Cardiac septum (tissue), 1 donor: Measurements from ENCODE around the gene KRTAP12-4. TPM values are rescaled to one million over a fixed set of nuclear protein-coding genes. Genes with fewer than 3 reads are reported as not detected.
A peak's percentile ranks its signal among the peaks of the same experiment; 100 is the strongest.
"Not testable (repeated sequence)": the region's sequence is repeated elsewhere in the genome, so short reads cannot be mapped to it uniquely, and the experiment has no call there.

Source experiments
- DNase-seq: peaks from one replicate; pipeline ENCODE4 v3.0.0-alpha.2; 2020; ENCODE audit warnings: low spot score
- intact Hi-C: fragments of 100-400 bp; cut with DNase I; formaldehyde crosslinking; loops from one replicate; pipeline ENCODE4 v1.14.0; 2022
- long read RNA-seq: library from polyadenylated mRNA; unstranded; transcript quantifications from one replicate; pipeline ENCODE4 v2.0.0, GENCODE V29; 2021
- total RNA-seq: library from RNA; stranded (reverse); fragmentation: NEBNext Ultra II Directional; extraction: Animal tissue kit (Norgen Biotek cat#: 25700); gene quantifications from one replicate; pipeline ENCODE4 v1.2.1, GENCODE V29; 2021
- donor health status: DM: no; HTN: no; CAD: no.

KRTAP12-4 gene, protein sequence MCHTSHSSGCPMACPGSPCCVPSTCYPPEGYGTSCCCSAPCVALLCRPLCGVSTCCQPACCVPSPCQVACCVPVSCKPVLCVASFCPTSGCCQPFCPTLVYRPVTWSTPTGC
- not detected for total RNA-seq
- long read RNA-seq: 0 reads

DNA sequence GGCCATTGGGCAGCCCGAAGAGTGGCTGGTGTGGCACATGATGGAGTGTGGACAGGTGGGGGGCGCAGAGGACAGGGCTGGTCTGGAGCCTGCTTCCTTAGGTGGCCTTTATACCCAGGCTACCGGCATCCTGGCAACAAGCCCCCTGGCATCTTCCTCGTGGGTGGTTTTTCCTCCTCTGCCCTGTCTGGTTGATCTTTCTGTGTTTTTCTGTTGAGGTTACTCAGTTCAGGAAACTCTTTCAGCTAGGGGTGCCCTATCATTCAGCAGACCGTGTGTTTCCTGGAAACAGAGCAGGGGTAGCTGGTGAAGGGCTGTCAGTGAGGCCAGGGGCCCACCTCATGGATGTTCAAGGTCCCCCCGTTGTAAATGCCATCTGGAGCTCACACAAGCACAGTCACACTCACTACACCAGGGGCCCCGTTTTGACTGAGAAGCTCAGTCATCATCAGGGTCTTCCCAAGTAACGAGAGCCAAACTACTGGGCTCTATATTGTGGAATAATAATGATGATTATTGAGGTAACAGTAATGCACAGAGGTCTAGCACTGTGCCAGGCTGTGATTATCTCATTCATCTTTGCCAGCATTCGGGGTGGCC lies at the start of gene KRTAP12-4:
Gene KRTAP12-4, minus strand, starts transcription at position 84 of the 600 bp plus-strand sequence. Its CDS starts 45 bp downstream, at position 39.
- intact Hi-C loops: no loop called here
- no peak for DNase-seq

- DNase-seq: peak; percentile 58
- intact Hi-C loops: no loop called here
Observed at GRCh38 chr21:44703731-44704635, 49.5 kb upstream of the KRTAP12-4 start.

GRCh38 chr21:44702973-44703730 lies 48.7 kb upstream of the KRTAP12-4 start:
- intact Hi-C loops: no loop called here
- DNase-seq: peak; percentile 65

GRCh38 chr21:44702111-44702972 lies 47.9 kb upstream of the KRTAP12-4 start:
- no peak for DNase-seq
- intact Hi-C loops: no loop called here

GRCh38 chr21:44701541-44701940 lies 47.1 kb upstream of the KRTAP12-4 start:
- intact Hi-C loops: no loop called here
- no peak for DNase-seq

GRCh38 chr21:44701023-44701400 lies 46.6 kb upstream of the KRTAP12-4 start:
- intact Hi-C loops: no loop called here
- DNase-seq: no peak

DNA sequence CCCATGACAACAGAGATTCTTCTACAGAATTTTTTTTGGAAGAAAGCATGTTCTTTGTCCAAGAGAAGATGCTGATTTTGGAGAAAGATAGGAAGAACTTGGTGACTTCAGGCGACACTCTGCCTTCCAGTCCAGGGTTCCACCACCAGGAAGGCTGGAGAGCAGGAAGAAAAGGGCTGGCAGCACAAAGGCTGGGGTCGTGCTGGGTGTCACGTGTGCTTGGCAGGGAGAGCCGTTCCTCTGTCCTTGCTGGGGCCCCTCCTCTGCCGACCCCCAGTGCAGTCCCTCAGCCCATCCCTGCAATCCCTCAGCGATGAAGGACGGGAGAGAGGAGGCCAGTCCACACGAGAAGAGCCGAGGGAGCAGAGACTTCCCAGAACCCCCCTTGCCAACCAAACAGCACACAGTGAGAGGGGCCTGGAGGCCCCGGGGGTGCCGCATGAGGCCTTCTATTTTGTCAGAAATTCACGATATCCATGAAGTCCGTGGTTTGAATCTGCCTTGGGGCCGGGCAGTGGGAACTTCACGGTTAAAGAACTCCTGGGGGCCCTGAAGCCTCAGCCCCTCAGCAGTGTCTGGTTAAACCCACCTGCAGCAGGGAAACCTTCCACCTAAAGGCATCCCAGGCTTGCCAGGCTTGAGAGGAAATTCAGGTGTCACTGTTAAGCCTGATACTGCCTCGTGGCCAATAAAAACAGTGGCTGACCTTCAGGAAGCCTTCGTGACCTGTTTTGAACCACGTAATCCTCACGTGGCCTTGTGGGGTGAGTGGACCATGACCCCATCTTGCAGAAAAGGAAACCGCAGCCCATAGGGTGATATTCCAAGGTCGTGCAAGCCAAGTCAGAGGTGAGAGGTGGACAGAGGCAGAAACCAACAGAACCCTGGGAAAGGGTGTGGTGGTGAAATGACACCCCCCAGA lies 45.9 kb upstream of the KRTAP12-4 start:
- no peak for DNase-seq
- intact Hi-C loops: no loop called here

GRCh38 chr21:44699502-44700001 lies 45.1 kb upstream of the KRTAP12-4 start:
- DNase-seq: no peak
- intact Hi-C loops: no loop called here

- intact Hi-C loops: no loop called here
- no peak for DNase-seq
Observed at GRCh38 chr21:44697811-44698734, 43.6 kb upstream of the KRTAP12-4 start.

- intact Hi-C loops, DNase-seq: not testable (repeated sequence)
Observed at GRCh38 chr21:44697172-44697810, 42.8 kb upstream of the KRTAP12-4 start, which contains the start of gene KRTAP10-12. KRTAP10-12 (plus strand) TSS chr21:44697172; CDS start chr21:44697202, 30 bp downstream.

- intact Hi-C loops: no loop called here
- no peak for DNase-seq
Observed at GRCh38 chr21:44696572-44696971, 42.1 kb upstream of the KRTAP12-4 start.

GRCh38 chr21:44695641-44696040 lies 41.2 kb upstream of the KRTAP12-4 start:
- intact Hi-C loops: no loop called here
- DNase-seq: no peak

DNA sequence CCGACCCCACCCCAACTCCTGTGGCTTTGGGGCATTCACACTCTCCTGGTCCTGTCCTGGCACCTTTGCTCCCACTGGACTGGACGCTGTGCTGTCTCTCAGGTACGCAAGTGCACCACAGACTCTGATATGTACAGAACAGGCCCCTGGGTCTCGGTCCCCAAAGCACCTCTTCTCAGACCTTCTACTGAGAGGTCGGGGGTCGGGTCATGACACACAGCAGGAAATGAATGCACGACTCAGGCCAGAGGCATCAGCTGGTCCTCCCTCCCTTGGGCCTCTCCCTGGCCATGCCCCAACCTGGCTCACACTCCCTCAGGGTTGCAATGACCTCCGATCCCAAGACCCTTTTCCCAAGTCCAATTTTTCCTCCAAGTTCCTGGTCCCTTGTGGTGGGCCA lies 40.7 kb upstream of the KRTAP12-4 start:
- intact Hi-C loops: no loop called here
- DNase-seq: no peak

DNA sequence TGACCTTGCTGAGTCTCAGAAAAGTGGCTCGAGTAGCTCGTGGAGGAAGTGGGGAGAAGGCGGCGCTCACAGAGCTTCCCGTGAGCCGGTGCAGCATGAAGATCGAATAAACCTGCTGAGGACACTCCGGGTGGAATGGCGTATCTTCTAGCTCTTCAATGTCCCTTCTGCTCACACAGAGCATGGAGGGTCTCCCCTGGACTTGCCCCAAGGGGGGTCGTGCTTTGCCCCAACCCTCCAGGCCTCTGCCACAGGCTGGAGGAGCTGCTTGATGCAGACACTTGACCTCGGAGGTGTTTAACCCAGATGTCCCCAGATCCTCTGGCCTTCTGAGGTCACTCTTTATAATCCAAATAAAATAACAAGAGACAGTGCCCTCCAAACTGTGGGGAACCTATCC lies 40.3 kb upstream of the KRTAP12-4 start:
- intact Hi-C loops: no loop called here
- DNase-seq: peak; percentile 50

GRCh38 chr21:44692798-44693512 lies 38.5 kb upstream of the KRTAP12-4 start:
- DNase-seq: no peak
- intact Hi-C loops: no loop called here

DNA sequence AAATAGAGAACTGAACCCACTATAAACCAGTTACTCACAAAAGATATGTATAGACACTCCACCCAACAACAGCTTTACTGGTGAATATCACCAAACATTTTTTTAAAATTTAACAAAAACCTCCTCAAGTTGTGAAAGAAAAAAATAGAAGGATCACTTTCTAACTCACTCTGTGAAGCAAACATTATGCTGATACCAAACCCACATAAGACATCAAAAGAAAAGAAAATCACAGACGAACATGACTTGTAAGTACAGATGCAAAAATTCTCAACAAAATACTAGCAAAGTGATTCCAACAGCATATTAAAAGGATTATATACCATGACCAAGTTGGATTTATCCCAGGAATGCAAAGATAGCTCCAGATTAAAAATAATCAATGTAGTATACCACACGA lies 37.2 kb upstream of the KRTAP12-4 start:
- intact Hi-C loops: no loop called here

More for the DNA sequence above, 37.2 kb upstream of the KRTAP12-4 start:
- DNase-seq: no peak
